ENCODE data around the gene RYR1.

Gene RYR1

GRCh38 chr19:38448225-38448624 is 14.7 kb downstream of the RYR1 start:
- H3F3A ChIP-seq (ENCODE audit: control insufficient read depth, insufficient read depth): no peaks in the 10 kb centered on the region

GRCh38 chr19:38449518-38449917 is 16.0 kb downstream of the RYR1 start:
- H3K4me1 ChIP-seq (ENCODE audit: control insufficient read depth, low read length): no peaks in the 10 kb centered on the region
- no peak overlapping the region for H3K27ac ChIP-seq (ENCODE audit: low read depth, low read length)
- no peaks in the 10 kb centered on the region for H3K9me2 ChIP-seq (replicated peaks; ENCODE audit: control insufficient read depth, low read length)
- no peaks in the 10 kb centered on the region for H4K20me1 ChIP-seq (ENCODE audit: control insufficient read depth, insufficient read depth, low read depth, low read length)
- TF ChIP-seq EZH2phosphoT487 (IDR thresholded peaks at IDR 0.05; ENCODE audit: borderline replicate concordance, low read length) (no peak), CTCF (IDR thresholded peaks at IDR 0.05; ENCODE audit: low read depth, low read length, poor library complexity, severe bottlenecking) (no peak)
- H3K36me3 ChIP-seq (ENCODE audit: control insufficient read depth, low read length): no peaks in the 10 kb centered on the region
- H3K4me3 ChIP-seq (ENCODE audit: low read length): no peak overlapping the region
- H3K79me2 ChIP-seq (ENCODE audit: control insufficient read depth, low read length): no peaks in the 10 kb centered on the region
- H3K9me3 ChIP-seq (ENCODE audit: control insufficient read depth, insufficient read depth, low read length): no peaks in the 10 kb centered on the region; the same call in 1 of the 2 replicates
- H3K4me2 ChIP-seq (ENCODE audit: low read length): no peak overlapping the region
- H3K27me3 ChIP-seq (ENCODE audit: control insufficient read depth, low read length): no peaks in the 10 kb centered on the region
- no peaks in the 10 kb centered on the region for H3F3A ChIP-seq (ENCODE audit: control insufficient read depth, insufficient read depth)

More at GRCh38 chr19:38448225-38448624, 14.7 kb downstream of the RYR1 start:
- Histone ChIP-seq H3K9me3 (ENCODE audit: control insufficient read depth, insufficient read depth, low read length) (no peaks in the 10 kb centered on the region; the same call in 1 of the 2 replicates), H3K4me1 (ENCODE audit: control insufficient read depth, low read length) (no peaks in the 10 kb centered on the region), H3K4me3 (ENCODE audit: low read length) (no peak overlapping the region), H3K9me2 (replicated peaks; ENCODE audit: control insufficient read depth, low read length) (no peaks in the 10 kb centered on the region), H4K20me1 (ENCODE audit: control insufficient read depth, insufficient read depth, low read depth, low read length) (no peaks in the 10 kb centered on the region), H3K79me2 (ENCODE audit: control insufficient read depth, low read length) (no peaks in the 10 kb centered on the region), H3K36me3 (ENCODE audit: control insufficient read depth, low read length) (no peaks in the 10 kb centered on the region), H3K27ac (ENCODE audit: low read depth, low read length) (no peak overlapping the region), H3K4me2 (ENCODE audit: low read length) (no peak overlapping the region), H3K27me3 (ENCODE audit: control insufficient read depth, low read length) (no peaks in the 10 kb centered on the region)
- TF ChIP-seq CTCF (IDR thresholded peaks at IDR 0.05; ENCODE audit: low read depth, low read length, poor library complexity, severe bottlenecking) (no peak), EZH2phosphoT487 (IDR thresholded peaks at IDR 0.05; ENCODE audit: borderline replicate concordance, low read length) (no peak)

GRCh38 chr19:38451036-38451435 is 17.5 kb downstream of the RYR1 start:
- H3K9me2 ChIP-seq (replicated peaks; ENCODE audit: control insufficient read depth, low read length): no peaks in the 10 kb centered on the region
- H3K79me2 ChIP-seq (ENCODE audit: control insufficient read depth, low read length): no peaks in the 10 kb centered on the region
- H3K27me3 ChIP-seq (ENCODE audit: control insufficient read depth, low read length): no peaks in the 10 kb centered on the region
- no peaks in the 10 kb centered on the region; the same call in 1 of the 2 replicates for H3K9me3 ChIP-seq (ENCODE audit: control insufficient read depth, insufficient read depth, low read length)
- TF ChIP-seq EZH2phosphoT487 (IDR thresholded peaks at IDR 0.05; ENCODE audit: borderline replicate concordance, low read length) (no peak), CTCF (IDR thresholded peaks at IDR 0.05; ENCODE audit: low read depth, low read length, poor library complexity, severe bottlenecking) (no peak)
- no peaks in the 10 kb centered on the region for H3K4me1 ChIP-seq (ENCODE audit: control insufficient read depth, low read length)
- H3K4me3 ChIP-seq (ENCODE audit: low read length): no peak overlapping the region
- no peak overlapping the region for H3K27ac ChIP-seq (ENCODE audit: low read depth, low read length)
- no peaks in the 10 kb centered on the region for H4K20me1 ChIP-seq (ENCODE audit: control insufficient read depth, insufficient read depth, low read depth, low read length)
- no peaks in the 10 kb centered on the region for H3F3A ChIP-seq (ENCODE audit: control insufficient read depth, insufficient read depth)
- no peak overlapping the region for H3K4me2 ChIP-seq (ENCODE audit: low read length)
- no peaks in the 10 kb centered on the region for H3K36me3 ChIP-seq (ENCODE audit: control insufficient read depth, low read length)
